ENCODE measurements around the gene TMCC1.
"Not testable (repeated sequence)": the region's sequence is repeated elsewhere in the genome, so short reads cannot be mapped to it uniquely, and the experiment has no call there.

Gene TMCC1

GRCh38 chr3:129686941-129687340 lies 206.6 kb downstream of the TMCC1 start:
- no peak for DNase-seq (ENCODE audit: low spot score)

- no peak for DNase-seq (ENCODE audit: low spot score)
Observed at GRCh38 chr3:129684270-129684669, 209.2 kb downstream of the TMCC1 start.

- no peak for DNase-seq (ENCODE audit: low spot score)
Observed at GRCh38 chr3:129683201-129683600, 210.3 kb downstream of the TMCC1 start.

GRCh38 chr3:129676985-129677384 lies 216.5 kb downstream of the TMCC1 start:
- DNase-seq (ENCODE audit: low spot score): no peak

GRCh38 chr3:129674798-129675123 lies 218.8 kb downstream of the TMCC1 start:
- not testable (repeated sequence) for DNase-seq (ENCODE audit: low spot score)

- DNase-seq (ENCODE audit: low spot score): peak; percentile 10
Observed at GRCh38 chr3:129673897-129674797, 219.4 kb downstream of the TMCC1 start.

- DNase-seq (ENCODE audit: low spot score): peak; percentile 14
Observed at GRCh38 chr3:129673012-129673411, 220.5 kb downstream of the TMCC1 start.

- DNase-seq (ENCODE audit: low spot score): no peak
Observed at GRCh38 chr3:129672412-129672811, 221.1 kb downstream of the TMCC1 start.

GRCh38 chr3:129665024-129665768 lies 228.3 kb downstream of the TMCC1 start:
- DNase-seq (ENCODE audit: low spot score): no peak

- no peak for DNase-seq (ENCODE audit: low spot score)
Observed at GRCh38 chr3:129663930-129664646, 229.4 kb downstream of the TMCC1 start.

- no peak for DNase-seq (ENCODE audit: low spot score)
Observed at GRCh38 chr3:129663045-129663446, 230.5 kb downstream of the TMCC1 start.

- DNase-seq (ENCODE audit: low spot score): no peak
Observed at GRCh38 chr3:129662191-129662608, 231.3 kb downstream of the TMCC1 start.

GRCh38 chr3:129661766-129662165 lies 231.7 kb downstream of the TMCC1 start:
- DNase-seq (ENCODE audit: low spot score): no peak

GRCh38 chr3:129658110-129658843 lies 235.2 kb downstream of the TMCC1 start:
- no peak for DNase-seq (ENCODE audit: low spot score)

GRCh38 chr3:129657261-129658046 lies 236.1 kb downstream of the TMCC1 start:
- no peak for DNase-seq (ENCODE audit: low spot score)

GRCh38 chr3:129656659-129657247 lies 236.8 kb downstream of the TMCC1 start:
- no peak for DNase-seq (ENCODE audit: low spot score)

- no peak for DNase-seq (ENCODE audit: low spot score)
Observed at GRCh38 chr3:129655291-129655700, 238.2 kb downstream of the TMCC1 start.

GRCh38 chr3:129654131-129654530 lies 239.4 kb downstream of the TMCC1 start:
- no peak for DNase-seq (ENCODE audit: low spot score)

GRCh38 chr3:129653019-129653418 lies 240.5 kb downstream of the TMCC1 start:
- no peak for DNase-seq (ENCODE audit: low spot score)

GRCh38 chr3:129651435-129652202 lies 241.9 kb downstream of the TMCC1 start:
- no peak for DNase-seq (ENCODE audit: low spot score)
